Daoy (cell line): Measurements from ENCODE around the gene SPECC1. TPM values are rescaled to one million over a fixed set of nuclear protein-coding genes. Genes with fewer than 3 reads are reported as not detected.
"Not testable (repeated sequence)": the region's sequence is repeated elsewhere in the genome, so short reads cannot be mapped to it uniquely, and the experiment has no call there.

Experiments
- DNase-seq: peaks from one replicate; pipeline ENCODE4 v3.0.0-alpha.2; 2015; ENCODE audit warnings: low read depth
- total RNA-seq: library from RNA; depleted of rRNA; stranded (reverse); fragments of >200 nt; shearing (Covaris generic); gene quantifications from 2 replicates; pipeline ENCODE4 v1.2.3, GENCODE V29; 2014

The SPECC1 gene
- total RNA-seq, 1 experiment from 2014 or later, result 43.0 TPM

DNA sequence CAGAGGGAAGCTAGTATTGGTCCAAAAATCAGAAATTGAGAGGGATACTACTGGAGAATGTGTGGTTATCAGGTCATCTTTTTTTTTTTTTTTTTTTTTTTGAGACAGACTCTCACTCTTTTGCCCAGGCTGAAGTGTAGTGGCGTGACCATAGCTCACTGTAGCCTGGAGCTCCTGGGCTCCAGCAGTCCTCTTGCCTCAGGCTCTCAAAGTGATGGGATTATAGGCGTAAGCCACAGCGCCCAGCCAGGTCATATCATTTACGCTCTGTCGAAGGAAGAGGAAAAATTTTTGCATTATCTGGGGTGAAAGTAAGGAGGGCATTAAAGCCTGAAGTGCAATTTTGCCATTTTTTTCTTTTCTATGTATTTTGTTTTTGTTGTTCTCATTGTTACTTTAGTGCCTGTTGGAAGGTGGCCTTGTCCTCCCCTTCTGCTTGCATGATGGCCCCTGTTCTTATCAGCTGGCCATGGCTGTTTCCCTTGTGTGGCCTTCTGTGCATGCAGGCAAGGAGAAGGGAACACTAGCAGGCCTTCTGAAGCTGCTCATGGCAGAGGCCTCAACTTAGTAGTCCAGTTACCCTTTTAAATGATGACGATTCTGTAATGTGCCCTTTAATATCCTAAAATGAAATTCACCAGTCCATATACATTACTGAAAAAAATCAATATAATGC, 118.3 kb downstream of the SPECC1 start:
- no peak for DNase-seq

DNA sequence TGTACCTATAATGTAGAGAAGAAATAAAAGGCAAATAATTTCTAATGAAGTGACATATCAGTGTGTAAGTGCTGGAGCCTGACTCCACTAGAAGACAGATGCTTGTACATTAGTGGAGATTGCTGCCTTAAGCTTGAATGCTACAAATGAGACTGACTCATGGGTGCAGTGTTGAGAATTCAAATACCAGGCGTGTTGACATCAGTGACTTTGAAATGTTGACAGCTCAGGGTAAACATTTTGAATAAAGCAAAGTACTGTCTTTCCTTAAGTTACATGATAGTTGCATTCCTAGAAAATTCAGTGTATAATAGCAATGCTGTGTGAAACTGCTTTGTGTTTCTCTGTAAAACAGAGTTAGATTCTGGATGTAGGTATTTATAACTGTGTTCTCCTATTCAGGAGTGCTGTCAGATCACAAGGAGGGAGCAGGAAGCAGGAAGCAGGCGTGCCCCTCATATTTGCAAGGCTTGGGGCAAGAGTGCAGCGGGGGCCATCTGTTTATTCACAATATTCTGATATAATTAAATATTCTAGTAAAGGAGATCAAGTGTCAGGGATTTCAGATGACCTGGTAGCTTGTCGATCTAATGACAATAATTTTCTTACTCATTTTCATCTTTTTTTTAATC, 119.0 kb downstream of the SPECC1 start:
- no peak for DNase-seq

DNA sequence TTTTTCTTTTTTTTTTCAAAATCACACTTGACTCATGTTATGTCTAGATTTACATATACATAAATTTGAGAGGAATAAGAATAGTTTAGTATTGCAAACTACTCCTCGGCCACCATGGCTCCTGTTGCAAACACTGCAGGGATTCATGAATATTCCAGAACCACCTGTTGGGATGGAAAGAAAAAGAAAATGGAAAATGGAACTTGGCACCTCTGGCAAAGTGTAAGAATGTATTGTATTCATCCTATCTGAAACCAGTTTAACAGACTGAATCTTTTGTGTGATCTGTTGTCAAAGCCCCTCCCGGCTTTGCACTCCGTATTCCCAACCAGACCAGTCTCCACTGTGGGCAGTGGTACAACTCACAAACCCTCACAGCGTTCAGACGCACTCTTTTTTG, 124.4 kb downstream of the SPECC1 start:
- DNase-seq, result no peak

- no peak for DNase-seq
Measured at GRCh38 chr17:20141198-20141972, 132.2 kb downstream of the SPECC1 start.

- DNase-seq, result no peak
Measured at GRCh38 chr17:20142268-20142667, 133.1 kb downstream of the SPECC1 start.

GRCh38 chr17:20143740-20144139, 134.6 kb downstream of the SPECC1 start:
- DNase-seq, result no peak

GRCh38 chr17:20145567-20145966, 136.4 kb downstream of the SPECC1 start:
- DNase-seq, result no peak

DNA sequence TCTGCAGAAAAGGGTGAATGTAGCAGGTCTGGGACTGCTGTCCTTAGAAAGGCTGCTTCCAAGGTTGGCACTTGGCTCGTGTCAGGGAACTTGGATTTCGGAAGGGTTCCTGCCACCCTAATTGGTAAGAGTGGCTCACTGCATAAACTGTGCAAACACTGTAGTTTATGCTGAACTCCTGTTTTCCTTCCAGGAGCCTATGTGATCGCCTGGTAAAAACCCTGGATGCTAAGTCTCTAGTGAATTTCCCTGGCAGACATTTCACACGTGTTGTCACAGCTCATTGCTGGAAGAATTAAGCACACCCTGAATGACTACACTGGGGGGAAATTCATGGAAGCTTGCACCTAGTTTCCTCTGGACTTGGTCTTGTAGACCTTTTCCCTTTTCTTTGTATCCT, 140.1 kb downstream of the SPECC1 start:
- no peak for DNase-seq

- DNase-seq, result no peak
Measured at GRCh38 chr17:20151174-20151573, 142.0 kb downstream of the SPECC1 start.

- DNase-seq, result no peak
Measured at GRCh38 chr17:20153231-20153630, 144.1 kb downstream of the SPECC1 start.

DNA sequence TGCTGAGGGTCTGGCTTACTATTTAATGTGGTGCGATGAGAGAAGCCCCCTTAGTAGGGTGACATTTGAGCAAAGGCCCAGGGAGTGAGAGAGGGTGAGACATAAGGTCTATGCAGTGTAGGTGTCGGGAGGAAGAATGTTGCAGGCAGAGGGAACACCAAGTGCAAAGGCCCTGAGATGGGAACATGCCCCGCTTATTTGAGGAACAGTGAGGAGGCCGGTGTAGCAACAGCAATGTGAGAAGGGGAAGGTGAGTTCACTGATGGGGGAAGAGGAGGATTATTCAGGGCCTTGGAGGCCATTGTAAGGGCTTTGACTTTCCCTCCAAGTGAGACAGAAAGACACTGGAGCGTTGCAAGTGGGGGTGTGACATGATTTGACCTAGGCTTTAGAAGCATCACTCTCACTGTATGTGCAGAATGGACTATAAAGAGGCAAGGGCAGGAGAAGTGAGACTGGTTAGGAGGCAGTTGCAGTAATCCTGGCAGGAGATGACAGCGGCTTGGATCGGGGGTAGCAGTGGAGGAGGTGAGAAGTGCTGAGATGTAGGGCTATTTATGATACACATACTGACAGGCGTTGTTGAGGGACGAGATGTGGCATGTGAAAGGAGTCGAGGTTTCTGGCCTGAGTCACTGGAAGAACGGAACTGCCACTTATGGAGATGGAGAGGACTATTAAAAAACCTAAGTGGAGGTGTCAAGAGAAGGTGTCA, 145.3 kb downstream of the SPECC1 start:
- DNase-seq, result no peak

DNA sequence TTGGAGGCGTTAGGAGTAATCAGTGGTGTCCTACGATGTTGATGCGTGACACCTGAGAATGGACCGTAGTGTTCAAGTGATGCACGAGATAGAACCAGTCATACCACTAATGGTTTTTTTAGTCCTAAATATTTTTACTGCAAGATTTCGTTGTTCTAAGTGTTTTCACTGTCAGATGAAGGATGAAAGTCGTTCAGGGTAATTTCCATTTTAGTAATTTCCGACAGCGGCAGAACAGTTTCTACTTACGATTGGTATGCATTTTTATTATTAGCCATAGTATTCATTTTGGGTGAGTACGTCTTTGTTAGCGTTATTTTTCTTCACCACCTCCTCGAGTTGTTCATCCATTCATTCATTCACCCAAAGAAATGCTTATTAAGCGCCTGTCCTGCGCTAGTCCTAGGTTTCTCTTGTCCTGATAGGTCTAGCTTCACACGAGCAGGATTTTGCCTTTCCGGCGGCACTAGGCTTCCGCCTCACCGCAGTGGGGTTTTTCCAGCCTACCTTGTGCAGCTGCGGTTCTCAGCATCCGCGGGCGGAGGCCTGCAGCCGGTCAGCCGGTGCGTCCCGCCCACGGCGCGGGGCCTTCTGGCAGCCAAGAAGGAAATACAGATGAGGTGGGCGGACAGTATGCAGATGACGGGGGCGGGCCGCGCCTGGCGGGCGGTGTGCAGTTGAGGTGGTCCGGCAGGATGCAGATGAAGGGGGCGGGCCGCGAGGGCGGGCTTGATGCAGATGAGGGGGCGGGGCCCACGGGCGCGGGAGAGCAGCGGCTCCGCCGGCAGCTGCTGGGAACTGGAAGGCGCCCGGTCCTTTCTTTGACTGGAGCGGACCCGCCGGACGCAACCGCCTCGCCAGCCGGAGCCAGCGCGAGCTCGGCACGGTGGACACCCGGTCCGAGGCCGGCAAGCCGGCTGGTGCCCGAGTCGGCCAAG, 146.4 kb downstream of the SPECC1 start:
- peak; percentile 99 for DNase-seq

DNA sequence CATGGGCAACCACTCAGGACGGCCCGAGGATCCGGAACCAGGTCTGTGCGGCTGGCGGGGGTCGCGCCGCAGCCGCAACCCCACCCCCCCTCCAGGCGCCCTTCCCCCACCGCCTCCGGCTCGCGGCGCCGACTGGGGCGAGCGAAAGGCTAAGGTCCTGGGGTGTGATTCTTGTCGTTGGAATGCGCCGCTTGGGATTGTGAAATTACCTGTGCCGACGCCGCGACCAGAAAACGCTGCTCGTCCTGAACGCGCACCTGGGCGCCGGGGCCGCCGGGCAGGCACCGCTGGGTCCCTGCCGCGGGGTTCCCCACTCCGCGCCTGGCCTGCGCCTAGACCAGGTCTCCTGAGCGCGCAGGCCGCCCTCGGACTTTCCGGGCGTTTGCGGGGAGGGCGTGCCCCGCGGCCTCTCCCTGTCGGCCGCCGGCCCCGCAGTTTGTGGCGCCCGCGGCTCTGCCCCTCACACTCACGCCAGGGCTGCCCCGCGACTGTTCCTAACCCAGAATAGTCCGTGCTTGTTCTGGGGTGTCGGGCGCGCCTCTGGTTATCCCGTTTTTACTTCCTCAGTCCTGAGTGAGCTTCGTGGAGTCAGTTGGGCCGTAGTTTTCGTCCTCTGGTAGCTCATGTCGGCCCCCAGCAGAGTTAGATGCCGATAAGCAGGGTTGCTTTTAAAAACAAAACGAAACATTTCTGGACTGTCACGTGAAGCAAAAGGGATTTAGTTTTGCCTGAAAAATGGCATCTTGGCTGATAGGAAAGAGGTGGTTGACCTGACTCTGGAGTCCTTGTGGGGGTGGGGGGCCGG, 147.2 kb downstream of the SPECC1 start:
- DNase-seq, result peak; percentile 55

- no peak for DNase-seq
Measured at GRCh38 chr17:20157001-20157310, 147.8 kb downstream of the SPECC1 start.

DNA sequence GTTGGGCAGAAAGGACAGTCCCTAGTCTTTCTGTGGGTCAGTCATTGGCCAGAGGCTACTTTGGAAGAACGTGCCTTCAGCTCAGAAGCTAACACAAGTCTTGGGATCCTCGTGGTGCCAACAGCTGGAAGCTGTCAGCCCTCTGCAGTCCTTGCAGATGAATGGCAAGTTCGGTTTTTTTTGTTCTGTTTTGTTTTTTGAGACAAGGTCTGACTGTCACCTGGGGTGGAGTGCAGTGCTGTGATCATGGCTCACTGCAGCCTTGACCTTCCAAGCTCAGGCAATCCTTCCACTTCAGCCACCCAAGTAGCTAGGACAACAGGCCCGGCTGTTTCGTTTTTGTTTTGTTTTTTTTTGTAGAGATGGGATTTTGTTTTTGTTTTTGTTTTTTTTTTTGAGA, 149.4 kb downstream of the SPECC1 start:
- no peak for DNase-seq

- DNase-seq, result no peak
Measured at GRCh38 chr17:20159406-20160069, 150.4 kb downstream of the SPECC1 start.

DNA sequence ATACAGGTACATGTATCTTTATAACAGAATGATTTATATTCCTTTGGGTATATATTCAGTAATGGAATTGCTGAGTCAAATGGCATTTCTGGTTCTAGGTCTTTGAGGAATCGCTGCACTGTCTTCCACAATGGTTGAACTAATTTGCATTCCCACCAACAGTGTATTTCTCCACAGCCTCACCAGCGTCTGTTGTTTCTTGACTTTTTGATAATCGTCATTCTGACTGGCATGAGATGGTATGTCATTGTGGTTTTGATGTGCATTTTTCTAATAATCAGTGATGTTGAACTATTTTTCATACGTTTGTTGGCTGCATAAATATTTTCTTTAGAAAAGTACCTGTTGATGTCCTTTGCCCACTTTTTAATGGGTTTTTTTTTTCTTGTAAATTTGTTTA, 156.4 kb downstream of the SPECC1 start:
- not testable (repeated sequence) for DNase-seq

DNA sequence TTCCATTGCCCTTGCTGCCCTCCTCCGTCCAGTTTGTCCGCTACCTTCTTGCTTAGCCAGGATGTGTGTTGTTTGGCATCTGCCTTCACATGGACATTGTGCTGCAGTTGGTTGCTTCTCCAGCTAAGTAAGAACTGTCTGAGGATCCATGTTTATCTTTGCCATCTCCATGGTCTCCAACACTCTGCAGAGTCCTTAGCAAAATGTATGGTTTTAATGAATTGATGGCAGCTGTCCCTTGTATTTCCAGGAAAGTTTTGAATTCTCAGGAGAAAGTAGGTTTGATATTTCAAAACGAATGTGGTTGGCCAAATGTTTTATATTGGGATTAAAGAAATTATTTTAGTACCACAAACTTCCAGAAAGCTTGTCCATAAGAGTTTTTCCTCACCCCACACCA, 160.9 kb downstream of the SPECC1 start:
- DNase-seq, result no peak

GRCh38 chr17:20171741-20172365, 162.7 kb downstream of the SPECC1 start:
- DNase-seq, result no peak
